ENCODE data around the gene KDELR3. TPM values are rescaled to one million over a fixed set of nuclear protein-coding genes. Genes with fewer than 3 reads are reported as not detected.

KDELR3 gene
- total and polyA plus RNA-seq, 8 donors = 2.9 to 14.6 (median 5.8) TPM

DNA sequence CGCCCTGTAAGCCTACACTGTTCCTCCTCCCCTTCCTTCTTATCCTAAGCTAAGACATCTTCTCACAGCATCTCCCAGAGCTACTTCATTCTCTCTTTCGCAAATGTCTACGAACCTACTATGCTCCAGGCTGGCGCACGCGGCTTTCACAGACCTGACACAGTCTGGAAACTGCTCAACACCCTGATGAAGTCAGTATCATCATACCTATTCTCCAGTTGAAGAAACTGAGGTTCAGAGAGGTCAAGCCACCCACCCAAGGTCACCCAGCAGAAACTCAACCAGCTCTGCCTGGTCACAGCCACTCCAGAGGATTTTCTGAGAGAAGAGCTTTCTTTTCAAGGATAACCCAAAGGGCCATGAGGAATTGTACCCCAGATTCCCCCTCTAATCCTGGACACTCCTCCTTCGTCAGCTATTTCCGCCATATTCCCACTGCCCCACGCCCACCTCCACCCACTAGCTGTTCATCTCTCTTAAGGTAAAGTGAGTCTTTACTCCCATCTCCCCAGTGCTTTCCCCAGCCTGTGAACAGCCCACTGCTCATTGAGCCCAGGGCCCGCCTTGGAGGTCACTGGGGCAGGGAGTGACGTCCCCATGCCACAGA is 14.7 kb upstream of the KDELR3 start:
- ATAC-seq (no peak), FAIRE-seq (no peak), DNase-seq (no peak)
- Histone ChIP-seq H3K36me3 (no peaks in the 10 kb centered on the region), H3K27ac (no peak overlapping the region), H3K9me3 (no peaks in the 10 kb centered on the region), H3K4me1 (no peaks in the 10 kb centered on the region), H3K27me3 (no peaks in the 10 kb centered on the region), H3K4me3 (no peak overlapping the region)
- intact Hi-C loops (cut with DNase I) = no loop called here
- TF ChIP-seq, protein P1, sequence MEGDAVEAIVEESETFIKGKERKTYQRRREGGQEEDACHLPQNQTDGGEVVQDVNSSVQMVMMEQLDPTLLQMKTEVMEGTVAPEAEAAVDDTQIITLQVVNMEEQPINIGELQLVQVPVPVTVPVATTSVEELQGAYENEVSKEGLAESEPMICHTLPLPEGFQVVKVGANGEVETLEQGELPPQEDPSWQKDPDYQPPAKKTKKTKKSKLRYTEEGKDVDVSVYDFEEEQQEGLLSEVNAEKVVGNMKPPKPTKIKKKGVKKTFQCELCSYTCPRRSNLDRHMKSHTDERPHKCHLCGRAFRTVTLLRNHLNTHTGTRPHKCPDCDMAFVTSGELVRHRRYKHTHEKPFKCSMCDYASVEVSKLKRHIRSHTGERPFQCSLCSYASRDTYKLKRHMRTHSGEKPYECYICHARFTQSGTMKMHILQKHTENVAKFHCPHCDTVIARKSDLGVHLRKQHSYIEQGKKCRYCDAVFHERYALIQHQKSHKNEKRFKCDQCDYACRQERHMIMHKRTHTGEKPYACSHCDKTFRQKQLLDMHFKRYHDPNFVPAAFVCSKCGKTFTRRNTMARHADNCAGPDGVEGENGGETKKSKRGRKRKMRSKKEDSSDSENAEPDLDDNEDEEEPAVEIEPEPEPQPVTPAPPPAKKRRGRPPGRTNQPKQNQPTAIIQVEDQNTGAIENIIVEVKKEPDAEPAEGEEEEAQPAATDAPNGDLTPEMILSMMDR (IDR thresholded peaks at IDR 0.05) = no peak
- 77 to 82% methylated on average over 11 of the region's 11 CpGs for WGBS, 2 donors

DNA sequence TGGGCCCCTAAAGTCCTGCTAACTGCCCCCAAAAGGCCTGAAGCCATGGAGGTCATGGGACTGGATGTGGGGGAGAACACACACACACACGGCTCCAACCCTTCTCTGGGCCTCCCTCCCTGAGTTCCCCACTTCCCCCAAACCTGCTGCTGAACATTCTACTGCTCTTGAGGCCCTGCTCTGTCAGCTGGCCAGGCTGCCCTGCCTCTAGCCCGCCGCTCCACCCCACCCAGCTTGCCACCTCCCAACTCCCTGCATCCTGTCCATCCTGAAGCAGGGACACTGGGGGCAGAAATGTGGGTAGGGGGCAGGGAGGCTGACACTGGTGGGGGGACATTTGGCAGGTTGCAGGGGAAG is 13.9 kb upstream of the KDELR3 start:
- TF ChIP-seq, protein P1 (IDR thresholded peaks at IDR 0.05) = no peak
- no peak overlapping the region for H3K4me3 ChIP-seq
- H3K27ac ChIP-seq = no peak overlapping the region
- intact Hi-C loops (cut with DNase I) = no loop called here
- ATAC-seq (no peak), DNase-seq (no peak), FAIRE-seq (no peak)
- no peaks in the 10 kb centered on the region for H3K27me3 ChIP-seq
- 83 to 84% methylated on average over 3 of the region's 3 CpGs for WGBS, 2 donors
- H3K9me3 ChIP-seq = no peaks in the 10 kb centered on the region
- no peaks in the 10 kb centered on the region for H3K4me1 ChIP-seq
- no peaks in the 10 kb centered on the region for H3K36me3 ChIP-seq

DNA sequence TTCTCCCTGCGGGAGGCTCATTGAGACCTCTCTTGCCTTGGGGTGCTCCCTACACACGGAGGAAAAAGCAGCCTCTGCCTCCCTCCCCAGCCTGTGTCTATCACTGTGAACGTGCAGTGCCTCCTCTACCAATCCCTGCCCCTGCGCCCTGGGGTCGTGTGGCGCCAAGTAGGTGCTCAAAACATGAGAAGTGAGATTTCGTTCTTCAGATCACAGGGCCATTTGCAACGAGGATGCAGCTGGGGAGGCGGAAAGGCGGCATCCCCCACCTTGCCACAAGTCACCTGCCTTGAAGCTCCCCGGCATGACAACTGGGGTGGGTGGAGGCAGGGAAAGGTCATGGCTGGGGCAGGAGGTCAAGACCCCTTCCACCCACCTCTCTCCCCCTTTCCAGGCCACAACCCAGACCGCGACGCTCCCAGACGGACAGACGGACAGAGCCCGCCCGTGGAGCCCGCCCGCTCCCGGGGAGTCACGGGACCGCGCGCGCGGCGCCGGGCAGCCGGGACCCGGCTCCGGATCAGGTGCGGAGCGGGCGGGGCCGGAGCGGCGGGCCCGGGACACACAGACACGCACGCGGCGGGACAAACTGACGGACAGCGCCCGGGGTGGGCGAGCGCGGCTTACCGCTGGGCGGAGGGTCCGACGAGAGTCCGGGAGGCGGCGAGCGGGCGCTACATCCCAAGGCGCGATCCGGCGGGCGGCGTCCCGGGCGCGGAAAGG is 13.4 kb upstream of the KDELR3 start:
- FAIRE-seq = no peak
- no peak for DNase-seq
- 10 to 19% methylated on average over 34 to 67 of the region's 67 CpGs for WGBS, 2 donors
- no peaks in the 10 kb centered on the region for H3K4me1 ChIP-seq
- H3K9me3 ChIP-seq = no peaks in the 10 kb centered on the region
- ATAC-seq = peak in 2 of 4 donors; percentile 42
- no peak overlapping the region for H3K27ac ChIP-seq
- H3K27me3 ChIP-seq = no peaks in the 10 kb centered on the region
- no peaks in the 10 kb centered on the region for H3K36me3 ChIP-seq
- intact Hi-C loops (cut with DNase I) = no loop called here
- peak overlapping the region in 3 of 4 donors; percentile 8 to 46 (median 40) for H3K4me3 ChIP-seq
- TF ChIP-seq, protein P1 (IDR thresholded peaks at IDR 0.05) = no peak

DNA sequence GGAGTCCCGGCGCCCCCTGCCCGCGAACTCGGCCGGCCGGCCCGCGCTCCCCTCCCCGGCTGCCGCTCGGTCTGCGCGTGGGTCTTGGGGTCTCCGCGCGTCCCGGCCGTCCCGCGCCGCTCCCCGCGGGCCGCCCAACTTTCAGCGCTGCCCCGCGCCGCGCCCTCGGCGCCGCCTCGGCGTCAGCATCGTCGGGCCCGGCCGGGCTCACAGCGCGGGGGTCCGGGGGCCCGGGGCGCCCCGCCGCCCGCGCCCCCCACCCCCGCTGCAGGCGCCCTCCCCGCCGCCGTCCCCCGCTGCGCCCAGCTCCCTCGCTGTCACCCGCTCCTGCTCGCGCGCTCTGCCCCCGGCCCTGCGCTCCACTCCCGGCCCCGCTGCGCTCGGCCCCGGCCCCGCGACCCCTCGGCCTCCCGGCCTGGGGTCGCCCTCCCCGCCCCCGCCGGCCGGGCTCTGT is 12.8 kb upstream of the KDELR3 start, which contains the start of gene KCNJ4:
Gene KCNJ4, minus strand, starts transcription at position 124 of the 454 bp plus-strand sequence. CDS start 27,067 bp downstream, outside the sequence.
- H3K27me3 ChIP-seq = no peaks in the 10 kb centered on the region
- 1 to 2% methylated on average over 20 to 76 of the region's 76 CpGs for WGBS, 2 donors
- no peak for FAIRE-seq

More for the DNA sequence above, 12.8 kb upstream of the KDELR3 start, which contains the start of gene KCNJ4:
- H3K36me3 ChIP-seq = no peaks in the 10 kb centered on the region
- H3K9me3 ChIP-seq = no peaks in the 10 kb centered on the region
- TF ChIP-seq, protein P1 (IDR thresholded peaks at IDR 0.05) = no peak
- H3K4me1 ChIP-seq = no peaks in the 10 kb centered on the region
- ATAC-seq = no peak
- intact Hi-C loops (cut with DNase I) = no loop called here
- DNase-seq = no peak
- H3K4me3 ChIP-seq = peak within 1 kb of the TSS in 3 of 4 donors; percentile 12 to 46 (median 40)
- H3K27ac ChIP-seq = no peak within 1 kb of the TSS

Data from pancreas (tissue), 10 donors.